ENCODE results near the gene B3GNT4. TPM values are rescaled to one million over a fixed set of nuclear protein-coding genes. Genes with fewer than 3 reads are reported as not detected.
"Not testable (repeated sequence)": the region's sequence is repeated elsewhere in the genome, so short reads cannot be mapped to it uniquely, and the experiment has no call there.

The B3GNT4 gene
- total and polyA plus RNA-seq, 7 donors = under 0.01 to 1.0 (median 0.55) TPM; not detected in 2

- TF ChIP-seq CTCF (IDR thresholded peaks at IDR 0.05) = no peak
- no peak for TF ChIP-seq POLR2AphosphoS5 (IDR thresholded peaks at IDR 0.05)
- TF ChIP-seq EP300 (IDR thresholded peaks at IDR 0.05) = no peak
- no peak for TF ChIP-seq POLR2A (IDR thresholded peaks at IDR 0.05)
- no peaks in the 10 kb centered on the region for H3K9me3 ChIP-seq
- H3K27me3 ChIP-seq = peaks cover 15 to 54% (median 48%) of the 10 kb centered on the region in 3 donors
- H3K27ac ChIP-seq = no peak overlapping the region
- WGBS, 2 donors = 89 to 92% methylated on average over 29 of the region's 29 CpGs
- DNase-seq = no peak
- peaks cover 0 to 20% (median 19%) of the 10 kb centered on the region in 4 donors for H3K4me1 ChIP-seq
- H3K4me3 ChIP-seq = no peak overlapping the region
- intact Hi-C loops (cut with DNase I) = no loop called here
- no peaks in the 10 kb centered on the region for H3K36me3 ChIP-seq
These were observed 3.8 kb upstream of the B3GNT4 start for GRCh38 chr12:122199484-122200355.

- TF ChIP-seq CTCF (IDR thresholded peaks at IDR 0.05) = no peak
- TF ChIP-seq POLR2A (IDR thresholded peaks at IDR 0.05) = no peak
- TF ChIP-seq EP300 (IDR thresholded peaks at IDR 0.05) = no peak
- TF ChIP-seq POLR2AphosphoS5 (IDR thresholded peaks at IDR 0.05) = no peak
- no peak overlapping the region for H3K4me3 ChIP-seq
- 21 to 66% methylated on average over 24 of the region's 24 CpGs for WGBS, 2 donors
- DNase-seq = no peak
- H3K9me3 ChIP-seq = no peaks in the 10 kb centered on the region
- intact Hi-C loops (cut with DNase I) = no loop called here
- no peaks in the 10 kb centered on the region for H3K36me3 ChIP-seq
- no peak overlapping the region for H3K27ac ChIP-seq
- peaks cover 0 to 20% (median 19%) of the 10 kb centered on the region in 4 donors for H3K4me1 ChIP-seq
- peaks cover 15 to 63% (median 58%) of the 10 kb centered on the region in 3 donors for H3K27me3 ChIP-seq
These were observed 2.9 kb upstream of the B3GNT4 start for GRCh38 chr12:122200541-122201175.

- H3K4me3 ChIP-seq = no peak overlapping the region
- no peak for DNase-seq
- TF ChIP-seq CTCF (IDR thresholded peaks at IDR 0.05) = no peak
- no peak for TF ChIP-seq EP300 (IDR thresholded peaks at IDR 0.05)
- no peak for TF ChIP-seq POLR2AphosphoS5 (IDR thresholded peaks at IDR 0.05)
- TF ChIP-seq POLR2A (IDR thresholded peaks at IDR 0.05) = no peak
- no peaks in the 10 kb centered on the region for H3K36me3 ChIP-seq
- 87 to 96% methylated on average over 5 of the region's 5 CpGs for WGBS, 2 donors
- intact Hi-C loops (cut with DNase I) = no loop called here
- H3K4me1 ChIP-seq = peaks cover 0 to 20% (median 19%) of the 10 kb centered on the region in 4 donors
- H3K27ac ChIP-seq = no peak overlapping the region
- no peaks in the 10 kb centered on the region for H3K9me3 ChIP-seq
- peaks cover 15 to 68% (median 58%) of the 10 kb centered on the region in 3 donors for H3K27me3 ChIP-seq
These were observed 2.1 kb upstream of the B3GNT4 start for GRCh38 chr12:122201381-122201780.

- H3K27me3 ChIP-seq = peaks cover 15 to 68% (median 58%) of the 10 kb centered on the region in 3 donors
- H3K9me3 ChIP-seq = no peaks in the 10 kb centered on the region
- peaks cover 0 to 5% (median 2%) of the 10 kb centered on the region in 4 donors for H3K36me3 ChIP-seq
- TF ChIP-seq CTCF (IDR thresholded peaks at IDR 0.05) = no peak
- H3K4me1 ChIP-seq = peaks cover 0 to 20% (median 19%) of the 10 kb centered on the region in 4 donors
- no peak for DNase-seq
- WGBS, 2 donors = 93 to 94% methylated on average over 6 of the region's 6 CpGs
- H3K27ac ChIP-seq = no peak overlapping the region
- H3K4me3 ChIP-seq = no peak overlapping the region
- intact Hi-C loops (cut with DNase I) = no loop called here
These were observed 1.5 kb upstream of the B3GNT4 start for GRCh38 chr12:122202017-122202416.

GRCh38 chr12:122202811-122203210, 698 bp upstream of the B3GNT4 start:
- not testable (repeated sequence) for DNase-seq

More at GRCh38 chr12:122202811-122203210, 698 bp upstream of the B3GNT4 start:
- H3K36me3 ChIP-seq = peaks cover under 1 to 11% (median 10%) of the 10 kb centered on the region in 4 donors
- H3K4me3 ChIP-seq = peak overlapping the region in 3 of 4 donors; percentile 46 to 58 (median 57)
- intact Hi-C loops (cut with DNase I); H3K27ac ChIP-seq; H3K9me3 ChIP-seq: not testable (repeated sequence)
- H3K27me3 ChIP-seq = peaks cover 15 to 68% (median 58%) of the 10 kb centered on the region in 3 donors
- WGBS, 2 donors = 69 to 70% methylated on average over 19 of the region's 19 CpGs
- peaks cover 0 to 20% (median 19%) of the 10 kb centered on the region in 4 donors for H3K4me1 ChIP-seq

Data from sigmoid colon (tissue), 7 donors.